Activated effector memory CD4-positive, alpha-beta T cell treated with Interleukin-2 at 50 U/mL for 16 hours (primary cell): Measurements from ENCODE around the gene CRYL1.

Experiments
- DNase-seq: peaks from one replicate; pipeline ENCODE4 v3.0.0-alpha.2; 2020

The CRYL1 gene, protein sequence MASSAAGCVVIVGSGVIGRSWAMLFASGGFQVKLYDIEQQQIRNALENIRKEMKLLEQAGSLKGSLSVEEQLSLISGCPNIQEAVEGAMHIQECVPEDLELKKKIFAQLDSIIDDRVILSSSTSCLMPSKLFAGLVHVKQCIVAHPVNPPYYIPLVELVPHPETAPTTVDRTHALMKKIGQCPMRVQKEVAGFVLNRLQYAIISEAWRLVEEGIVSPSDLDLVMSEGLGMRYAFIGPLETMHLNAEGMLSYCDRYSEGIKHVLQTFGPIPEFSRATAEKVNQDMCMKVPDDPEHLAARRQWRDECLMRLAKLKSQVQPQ

DNA sequence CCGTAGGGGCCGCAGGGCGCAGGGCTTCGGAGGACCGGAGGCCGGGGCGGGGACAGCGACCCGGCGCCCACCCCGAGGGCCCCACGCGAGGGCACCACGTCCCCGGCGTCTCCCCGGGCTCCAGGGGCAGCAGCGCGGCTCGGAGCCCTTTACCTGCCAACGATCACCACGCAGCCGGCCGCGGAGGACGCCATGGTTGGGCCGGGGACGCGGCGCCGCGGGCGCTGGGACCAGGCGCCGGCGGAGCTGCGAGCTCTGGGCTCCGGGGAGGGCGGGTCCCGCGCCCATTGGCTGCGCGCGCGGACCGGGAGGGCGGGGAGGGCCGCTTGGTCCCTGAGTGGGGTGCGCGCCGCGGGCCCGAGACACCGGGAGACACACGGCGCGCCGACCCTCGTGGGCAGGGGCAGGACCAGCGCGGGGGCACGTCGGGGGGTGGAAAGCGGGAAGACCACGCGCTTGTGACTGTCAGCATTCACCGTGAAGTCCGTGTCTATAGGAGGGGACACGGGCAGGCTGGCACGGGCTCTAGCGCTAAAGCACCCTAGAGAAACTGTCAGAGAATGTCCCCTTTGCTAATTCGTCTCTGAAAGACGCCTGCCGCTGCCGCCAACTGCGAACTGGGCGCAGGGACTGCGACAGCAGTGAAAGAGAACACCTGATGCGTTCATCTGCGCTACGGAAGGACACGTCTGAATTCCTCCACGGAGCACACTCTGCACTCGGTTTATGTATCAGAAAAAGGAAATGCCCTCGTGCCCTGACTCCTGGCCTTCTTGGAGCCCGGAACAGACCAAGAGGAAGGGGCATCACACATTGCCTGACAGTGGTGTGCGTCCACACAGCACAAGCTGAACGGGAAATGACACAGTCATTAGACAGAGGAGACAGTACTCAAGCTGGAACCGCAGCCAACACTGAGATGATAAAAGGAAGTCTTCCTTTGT is at the start of gene CRYL1:
CRYL1 (minus strand) TSS at position 257 of the 944 bp plus-strand sequence; CDS start at position 194, 63 bp downstream.
- DNase-seq = peak; percentile 69

DNA sequence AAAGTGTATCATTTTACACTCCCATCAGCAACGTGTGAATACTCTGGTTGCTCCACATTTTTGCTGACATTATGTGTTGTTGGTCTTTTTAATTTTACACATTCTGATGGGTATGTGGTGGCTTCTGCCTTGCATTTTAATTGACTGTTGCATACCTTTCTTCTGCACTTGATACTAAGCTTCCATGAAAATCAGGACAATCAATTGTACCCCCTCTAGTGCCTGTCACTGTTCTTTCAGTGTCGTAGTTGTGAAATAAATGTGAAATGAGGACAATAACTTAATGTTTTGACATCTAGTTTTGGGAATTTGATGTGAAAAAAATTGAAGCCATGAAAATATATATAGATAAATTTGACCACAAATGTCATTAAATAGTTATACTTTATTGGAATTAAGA is 48.0 kb upstream of the CRYL1 start:
- no peak for DNase-seq

DNA sequence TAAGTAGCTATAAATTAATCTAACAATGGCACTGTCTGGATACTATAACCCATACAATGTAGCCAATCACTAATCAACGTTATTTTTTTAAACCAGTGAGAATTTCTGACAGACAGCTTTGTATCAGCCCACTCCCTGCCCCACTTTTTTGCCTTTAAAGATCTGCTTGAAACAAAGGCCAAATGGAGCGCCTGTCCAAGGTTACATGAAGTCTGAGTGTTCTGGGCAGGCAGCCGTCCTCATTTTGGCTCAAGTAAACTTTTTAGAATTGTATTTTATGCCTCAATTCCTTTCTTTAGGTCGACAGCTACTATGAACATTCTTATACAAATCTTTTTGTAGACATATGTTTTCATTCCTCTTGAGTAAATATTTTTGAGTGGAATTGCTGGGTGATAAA is 47.5 kb upstream of the CRYL1 start:
- no peak for DNase-seq

DNA sequence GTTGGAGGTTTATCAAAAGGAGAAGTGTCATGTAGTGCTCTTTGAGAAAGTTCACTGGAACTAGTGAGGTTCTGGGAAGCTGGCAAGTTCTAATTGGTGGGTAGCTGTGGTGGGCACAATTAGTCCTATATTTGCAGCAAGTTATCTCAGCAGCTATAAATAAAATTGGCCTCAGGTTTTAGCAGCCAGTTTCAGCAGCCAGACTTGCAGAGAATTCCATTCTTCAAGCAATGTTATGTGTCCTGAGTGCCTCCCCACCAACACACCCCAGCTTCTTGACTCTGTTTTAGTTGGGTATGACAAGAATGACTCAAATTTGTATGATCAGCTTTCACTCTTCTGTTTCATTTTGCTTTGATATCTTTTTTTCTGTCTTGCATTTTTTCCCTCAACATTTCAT is 46.0 kb upstream of the CRYL1 start:
- DNase-seq = no peak

DNA sequence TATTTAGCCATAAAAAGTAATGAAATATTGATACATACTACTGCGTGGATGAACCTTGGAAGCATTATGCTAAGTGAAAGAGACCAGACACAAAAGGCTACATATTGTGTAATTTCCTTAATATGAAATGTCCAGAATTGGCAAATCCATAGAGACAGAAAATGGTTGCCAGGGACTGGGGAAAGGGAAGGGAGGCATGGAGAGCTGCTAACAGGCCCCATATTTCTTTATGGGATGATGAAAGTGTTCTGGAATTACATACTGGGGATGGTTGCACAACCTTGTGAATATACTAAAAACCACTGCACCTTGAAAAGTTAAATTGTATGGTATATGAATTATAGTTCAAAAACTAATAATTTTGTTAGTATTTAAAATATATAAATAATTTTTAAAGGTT is 44.9 kb upstream of the CRYL1 start:
- no peak for DNase-seq

DNA sequence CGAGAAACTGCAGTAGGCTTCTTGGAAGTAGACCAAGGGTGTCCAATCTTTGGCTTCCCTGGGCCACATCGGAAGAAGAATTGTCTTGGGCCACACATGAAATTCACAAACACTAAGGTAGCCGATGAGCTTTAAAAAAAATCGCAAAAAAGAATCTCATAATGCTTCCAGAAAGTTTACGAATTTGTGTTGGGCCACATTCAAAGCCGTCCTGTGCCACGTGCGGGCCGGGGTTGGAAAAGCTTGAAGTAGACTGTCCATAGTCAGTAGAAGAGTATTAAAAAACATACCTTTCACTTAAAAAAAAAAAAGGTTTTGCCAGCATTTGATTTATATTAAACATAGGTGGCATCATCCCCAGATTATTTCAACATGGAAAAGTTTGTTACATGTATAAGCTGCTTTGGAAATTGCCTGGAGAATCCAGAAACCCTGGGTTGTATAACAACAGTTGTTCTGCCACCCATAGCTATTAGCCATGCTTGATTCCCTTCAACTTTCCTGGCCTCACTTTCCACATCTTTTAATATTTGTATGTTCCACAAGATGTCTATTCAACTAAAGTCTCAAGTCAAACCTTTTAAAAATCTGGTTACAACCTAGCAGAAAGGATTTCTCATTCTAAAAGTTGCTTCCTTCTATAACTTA is 42.3 kb upstream of the CRYL1 start:
- no peak for DNase-seq

DNA sequence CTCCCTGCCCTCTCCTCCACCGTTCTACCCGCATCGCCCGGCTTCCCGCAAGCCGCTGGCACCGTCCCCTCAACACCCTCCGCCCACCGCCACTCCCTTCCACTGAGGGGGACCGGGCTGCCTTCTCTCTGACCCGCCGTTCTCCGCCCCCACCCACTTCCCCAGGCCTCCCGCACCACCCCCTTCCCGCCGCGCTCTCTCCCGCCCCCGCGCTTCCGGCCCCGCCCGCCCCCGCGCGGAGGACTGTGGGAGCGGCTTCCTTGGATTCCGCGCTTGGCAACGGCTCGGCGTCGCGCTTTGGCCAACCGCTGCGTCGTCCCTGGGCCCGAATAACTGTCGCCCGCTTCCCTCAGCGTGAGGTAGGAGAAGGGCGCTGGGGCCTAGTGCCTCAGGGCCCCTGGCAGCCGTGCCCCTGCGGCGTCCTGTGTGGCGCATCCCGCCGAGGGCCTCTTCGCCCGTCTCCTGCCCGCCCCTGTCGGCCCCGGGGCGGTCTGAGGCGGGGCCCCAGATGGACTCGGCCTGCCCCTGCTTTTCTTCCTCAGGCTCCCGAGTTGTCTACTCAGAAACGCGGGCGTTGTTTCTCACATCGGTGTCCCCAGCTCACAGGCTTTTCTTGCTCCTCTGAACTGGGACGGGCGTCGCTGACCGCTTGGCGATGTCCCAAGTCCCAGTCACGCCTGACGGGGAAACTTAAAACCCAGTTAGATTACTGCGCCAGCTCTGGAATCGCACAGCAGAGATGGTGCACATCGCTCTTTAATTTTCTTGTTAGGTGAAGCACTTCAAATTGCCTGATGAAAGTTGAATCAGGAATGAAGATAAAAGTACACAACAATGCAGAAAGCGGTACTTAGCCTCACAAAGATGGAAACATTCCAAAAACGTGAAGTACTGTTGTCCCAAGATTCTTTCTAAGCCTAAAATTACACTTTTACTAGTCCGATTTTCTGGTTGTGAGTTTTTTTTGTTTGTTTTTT is 41.5 kb upstream of the CRYL1 start, which contains the start of gene IFT88:
IFT88 (plus strand) TSS at position 260 of the 977 bp plus-strand sequence. CDS start 7,229 bp downstream, outside the sequence.
- peak; percentile 81 for DNase-seq

DNA sequence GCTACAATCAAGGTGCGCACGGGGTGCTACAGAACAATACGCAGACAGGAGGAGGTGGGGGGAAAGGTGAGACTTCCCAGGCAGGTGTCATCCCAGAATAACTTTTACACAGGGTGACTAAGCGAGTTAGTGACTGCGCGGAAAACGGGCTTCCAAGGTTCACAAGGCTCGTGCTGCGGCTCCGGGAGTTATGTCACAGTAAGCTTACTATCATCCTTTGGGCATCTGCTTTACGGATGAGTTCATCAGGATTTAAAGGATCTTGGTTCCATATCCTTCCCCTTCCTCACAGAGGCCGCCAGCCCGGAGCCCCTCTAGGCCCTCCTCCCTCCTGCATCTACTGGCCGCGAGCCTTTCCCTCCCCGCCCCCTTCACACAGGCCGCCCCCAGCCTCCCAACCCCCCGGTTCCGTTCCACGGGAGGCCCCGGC is 40.8 kb upstream of the CRYL1 start:
- DNase-seq = no peak

DNA sequence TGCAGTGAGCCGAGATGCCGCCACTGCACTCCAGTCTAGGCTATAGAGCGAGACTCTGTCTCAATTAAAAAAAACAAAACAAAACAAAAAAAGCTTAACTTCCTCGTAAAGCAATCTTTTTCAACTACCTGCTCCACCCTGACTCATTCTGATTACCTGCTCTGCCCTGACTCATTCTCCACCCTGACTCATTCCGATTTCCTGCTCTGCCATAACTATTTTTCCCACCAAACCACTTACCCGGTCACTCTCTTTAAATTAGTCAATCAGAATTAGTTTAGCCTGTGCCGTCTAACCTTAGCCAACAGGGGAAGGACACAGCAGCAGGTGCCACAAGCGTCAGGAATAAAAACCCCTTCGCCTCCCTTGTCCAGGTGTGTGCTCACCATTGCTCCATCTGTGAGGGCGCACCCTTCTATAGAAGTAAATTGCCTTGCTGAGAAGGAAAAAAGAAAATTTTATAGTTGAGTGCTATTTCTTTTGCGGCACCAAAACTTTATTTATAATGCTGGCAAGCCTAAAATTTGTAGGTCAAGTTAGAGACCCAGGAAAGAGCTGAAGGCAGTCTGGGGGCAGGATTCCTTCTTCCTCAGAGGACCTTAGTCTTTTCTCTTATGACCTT is 39.6 kb upstream of the CRYL1 start:
- DNase-seq = no peak

DNA sequence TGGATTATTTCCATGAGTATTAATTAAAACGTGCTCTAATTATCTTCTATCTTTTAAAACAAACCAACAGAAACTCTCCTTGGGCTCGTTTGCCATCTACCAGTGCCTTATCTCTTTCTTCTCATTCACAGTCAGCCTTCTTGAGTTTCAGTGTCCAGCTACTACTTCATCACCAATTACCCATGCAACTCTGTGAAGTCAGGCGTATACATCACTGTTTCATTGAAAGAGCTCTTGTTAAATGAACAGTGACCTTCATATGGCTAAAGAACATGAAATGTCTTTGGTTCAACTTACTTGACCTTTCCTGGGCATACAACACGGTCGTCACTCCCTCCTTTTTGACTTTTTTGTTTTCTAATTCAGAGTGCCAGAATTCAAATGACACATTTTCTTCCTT is 36.1 kb upstream of the CRYL1 start:
- DNase-seq = no peak

DNA sequence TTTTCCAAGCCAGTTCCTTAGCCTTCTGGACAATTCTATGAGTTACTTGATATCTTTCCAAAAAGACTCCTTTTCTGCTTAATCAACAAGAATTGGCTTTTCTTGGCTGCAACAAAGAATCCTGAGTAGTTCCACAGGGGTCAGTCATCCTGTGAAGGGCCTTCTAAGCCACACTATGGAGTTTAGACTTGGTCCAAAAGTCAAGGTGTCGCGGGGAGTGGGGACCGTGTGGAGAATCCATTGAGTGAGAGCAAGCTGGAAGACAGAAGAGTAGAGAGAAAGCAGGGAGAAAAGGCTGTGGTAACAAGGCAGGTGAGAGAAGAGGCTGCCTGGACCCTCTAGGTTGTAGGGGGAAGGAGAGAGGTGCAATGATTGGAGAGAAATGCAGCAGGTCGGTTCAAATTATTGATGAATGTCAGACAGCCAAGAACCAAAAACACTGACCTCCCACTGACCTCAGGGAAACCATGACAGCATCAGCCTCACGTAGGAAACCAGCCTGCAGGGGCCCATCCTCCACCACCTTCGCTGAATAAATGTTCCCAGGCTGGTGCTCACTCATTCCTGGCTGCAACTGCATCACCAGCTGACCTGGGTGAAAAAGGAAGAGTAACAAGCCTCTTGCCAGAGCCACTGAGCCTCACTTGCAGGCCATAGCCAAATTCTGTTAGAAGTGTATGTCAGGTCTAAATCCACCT is 34.2 kb upstream of the CRYL1 start:
- DNase-seq = no peak

DNA sequence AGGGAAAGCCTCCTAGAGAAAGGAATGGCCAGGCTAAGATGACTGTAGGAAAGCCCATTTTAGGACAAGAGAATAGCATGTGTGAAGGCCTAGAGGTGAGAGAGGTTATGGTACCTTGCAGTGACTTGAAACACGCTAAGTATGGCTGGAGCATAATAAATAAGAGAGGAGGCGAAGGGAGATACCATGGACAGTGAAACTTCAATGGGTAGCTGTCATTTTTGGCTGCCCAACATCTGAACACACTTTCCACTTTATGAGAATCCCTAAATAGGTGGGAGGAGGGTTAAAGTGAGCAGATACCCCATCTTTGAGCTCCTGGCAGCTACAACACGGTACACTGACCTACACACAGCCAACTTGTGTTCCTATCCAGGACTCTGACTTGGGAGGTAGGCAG is 33.3 kb upstream of the CRYL1 start:
- no peak for DNase-seq

DNA sequence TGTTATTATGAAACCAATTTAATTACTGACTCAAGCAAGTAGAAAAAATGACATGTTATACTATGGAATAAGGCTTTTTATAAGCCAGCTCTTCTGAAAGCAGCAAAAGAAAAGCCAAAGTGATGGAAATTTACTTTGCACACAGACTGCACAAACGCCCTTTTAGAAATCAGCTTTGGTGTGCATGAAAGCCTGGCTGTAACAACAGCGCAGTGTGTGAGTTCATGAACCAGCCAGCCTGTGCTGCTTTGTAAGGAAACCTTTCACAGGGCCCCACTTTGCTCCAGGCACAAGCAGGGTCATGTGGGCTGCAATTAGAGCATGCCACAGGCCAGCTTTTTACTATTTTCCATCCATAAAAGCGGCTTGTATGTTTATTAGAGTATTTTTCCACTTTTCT is 27.7 kb upstream of the CRYL1 start:
- DNase-seq = no peak

DNA sequence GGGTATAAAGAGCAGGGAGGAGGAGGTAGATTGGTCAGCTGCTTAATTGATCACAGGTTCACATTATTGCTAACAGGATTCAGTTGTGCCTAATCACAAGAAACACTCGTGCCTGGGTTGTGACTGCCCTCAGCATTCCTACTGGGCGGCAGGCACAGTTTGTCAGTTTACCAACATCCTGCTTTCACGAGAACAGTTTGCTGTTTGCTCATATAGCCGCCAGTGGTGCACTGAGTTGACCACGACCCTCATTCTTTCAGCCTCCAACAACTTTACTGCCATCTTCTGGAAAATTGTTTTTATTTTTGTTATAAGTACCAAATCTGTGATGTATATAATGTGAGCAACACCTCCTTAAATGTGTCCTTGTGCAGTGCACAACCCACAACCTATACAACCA is 25.1 kb upstream of the CRYL1 start:
- no peak for DNase-seq

DNA sequence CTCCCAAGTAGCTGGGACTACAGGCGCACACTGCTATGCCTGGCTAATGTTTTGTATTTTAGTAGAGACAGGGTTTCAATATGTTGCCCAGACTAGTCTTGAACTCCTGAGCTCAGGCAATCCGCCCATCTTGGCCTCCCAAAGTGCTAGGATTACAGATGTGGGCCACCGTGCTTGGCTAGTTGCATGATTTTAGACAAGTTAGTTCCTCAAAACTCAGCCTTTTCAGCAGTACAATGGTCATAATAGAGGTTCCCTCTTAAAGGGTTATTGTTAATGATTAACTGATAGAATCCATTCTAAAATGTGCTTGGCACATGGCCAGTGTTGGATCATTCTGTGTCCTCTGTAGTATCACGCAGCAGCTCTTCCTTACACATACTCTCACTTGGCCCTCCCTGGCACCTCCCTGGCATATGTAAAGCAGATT is 21.8 kb upstream of the CRYL1 start:
- DNase-seq = no peak

DNA sequence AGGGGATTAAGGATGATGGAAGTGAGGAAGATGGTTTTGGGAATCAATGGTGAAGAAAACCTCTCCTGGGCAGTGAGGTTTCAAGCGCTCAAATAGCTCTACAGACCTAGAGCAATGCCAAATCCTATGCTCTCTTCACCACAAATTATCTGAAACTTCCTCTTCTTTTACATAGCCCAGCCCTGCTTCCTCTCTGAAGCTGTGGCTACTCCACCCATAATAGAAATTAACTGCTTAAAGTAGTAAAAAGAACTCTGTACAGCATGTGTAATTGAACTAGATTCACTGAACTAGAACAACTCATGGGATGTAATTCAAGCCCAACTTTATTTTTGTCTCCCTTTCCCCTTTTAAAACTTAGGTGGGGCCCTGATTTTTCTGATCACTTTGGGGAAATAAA is 20.9 kb upstream of the CRYL1 start:
- DNase-seq = no peak

DNA sequence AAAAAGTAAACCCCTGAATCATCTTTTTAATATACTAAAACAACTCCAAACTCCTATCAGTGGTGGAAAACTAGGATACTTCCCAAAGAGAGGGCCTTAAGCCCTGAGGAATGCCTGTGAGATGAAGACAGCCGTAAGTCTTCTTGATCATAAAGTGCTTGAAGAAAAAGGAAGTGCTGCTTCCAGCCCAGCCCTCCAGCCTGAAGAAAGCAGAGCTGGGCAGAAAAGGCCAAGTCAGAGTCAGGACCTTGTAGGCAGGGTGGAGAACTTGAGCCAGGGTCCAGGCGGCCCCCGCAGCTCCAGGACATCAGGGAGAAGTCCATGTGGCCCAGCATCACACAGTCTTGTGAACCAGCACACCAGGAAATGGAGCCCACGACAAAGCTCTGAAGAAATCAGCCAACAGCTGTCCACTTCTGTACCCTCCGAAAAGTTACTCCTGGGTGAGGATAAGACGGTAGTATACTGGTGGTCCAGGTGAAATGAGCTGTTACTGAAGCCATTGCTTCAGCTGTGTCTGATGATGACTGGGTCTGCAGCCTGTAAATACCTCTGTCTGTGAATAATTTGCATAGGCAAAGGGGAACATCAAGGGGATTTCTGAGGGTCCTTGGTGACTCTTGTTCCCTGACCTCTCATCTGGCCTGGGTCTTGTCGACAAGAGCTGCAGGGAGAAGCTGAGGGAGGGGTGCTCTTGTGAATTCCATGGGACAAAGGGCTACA is 18.7 kb upstream of the CRYL1 start:
- no peak for DNase-seq

DNA sequence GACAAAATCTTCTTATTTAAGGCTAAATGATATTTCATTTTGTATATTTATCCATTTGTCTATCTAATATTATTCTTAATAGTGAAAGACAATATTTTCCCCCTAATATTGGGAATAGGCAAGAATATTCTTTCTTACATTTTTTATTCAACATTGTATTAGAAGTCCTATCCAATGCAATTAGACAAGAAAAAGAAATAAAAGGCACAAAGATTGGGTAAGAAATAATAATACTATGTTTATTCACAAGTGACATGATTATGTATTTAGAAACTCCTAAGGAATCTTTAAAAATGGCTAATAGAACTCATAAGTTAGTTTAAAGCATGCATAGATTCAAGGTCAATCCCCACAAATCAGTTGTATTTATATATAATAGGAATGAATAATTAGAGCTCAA is 11.3 kb upstream of the CRYL1 start:
- no peak for DNase-seq

DNA sequence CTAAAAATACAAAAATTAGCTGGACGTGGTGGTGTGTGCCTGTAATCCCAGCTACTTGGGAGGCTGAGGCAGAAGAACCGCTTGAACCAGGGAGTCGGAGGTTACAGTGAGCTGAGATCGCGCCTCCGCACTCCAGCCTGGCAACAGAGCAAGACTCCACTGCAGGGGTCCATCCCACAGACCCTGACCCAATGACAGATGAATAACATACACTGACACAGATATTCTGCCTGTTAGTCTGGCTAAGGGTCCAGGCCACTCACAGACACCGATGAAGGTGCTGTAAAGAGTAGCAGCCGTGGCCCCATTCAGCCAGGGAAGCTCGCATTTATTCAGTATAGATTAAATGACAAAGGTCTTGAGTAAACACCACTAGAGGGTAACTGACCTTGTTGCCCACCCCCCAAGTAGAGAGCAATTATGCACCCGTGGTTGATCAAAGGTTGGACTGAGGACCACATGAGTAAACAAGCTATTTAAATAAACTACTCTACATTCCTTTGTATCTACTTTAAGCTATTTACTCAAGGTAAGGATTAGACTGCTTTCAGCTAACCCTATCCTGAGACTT is 8.5 kb upstream of the CRYL1 start:
- no peak for DNase-seq

DNA sequence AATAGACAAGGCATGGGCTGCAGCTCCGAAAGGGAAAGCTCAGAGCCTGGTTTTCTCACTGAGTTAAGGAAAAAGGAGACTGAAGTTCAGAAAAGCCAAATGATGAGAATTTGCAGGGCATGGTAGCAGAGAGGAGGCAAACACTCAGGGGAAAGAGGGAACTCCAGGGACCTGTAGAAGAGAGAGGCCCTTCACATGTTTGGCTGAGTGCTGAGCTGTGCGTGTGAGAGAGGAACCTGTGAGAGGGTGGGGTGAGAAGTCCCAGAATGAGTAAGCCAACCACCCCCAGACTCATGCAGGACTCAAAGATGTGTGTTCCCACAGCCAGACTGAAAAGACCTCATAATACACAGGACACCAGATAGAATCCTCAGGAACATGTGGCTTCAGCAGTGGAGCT is 2.8 kb upstream of the CRYL1 start:
- no peak for DNase-seq
